B cell (primary cell): ENCODE measurements around the gene RPSA. TPM values are rescaled to one million over a fixed set of nuclear protein-coding genes. Genes with fewer than 3 reads are reported as not detected.

Experiments used
- ATAC-seq: fragments of 200-7000 bp; cut with Tn5 transposase; one replicate; pipeline ENCODE4 v1.10.0; 2021; ENCODE audit warnings: low read depth, mild to moderate bottlenecking, moderate number of reproducible peaks, moderate library complexity
- CTCF ChIA-PET: fragments of 350-600 bp; sonication (Branson Sonifier 250); formaldehyde crosslinking; loops from one replicate; lab custom pipeline; 2021; ENCODE audit warnings: antibody characterized with exemption, inconsistent platforms; lab: Charles Lee
- POLR2A ChIA-PET: fragments of 350-600 bp; sonication (Branson Sonifier 250); formaldehyde crosslinking; loops from one replicate; lab custom pipeline; 2021; ENCODE audit warnings: antibody characterized with exemption; lab: Charles Lee
- DNase-seq: peaks from one replicate; pipeline ENCODE4 v3.0.0; 2013
- H2AFZ ChIP-seq: 2 replicates; pipeline ENCODE4 v1.6.1; 2012; ENCODE audit warnings: mild to moderate bottlenecking, low read depth, low read length; ENCODE audit not compliant: insufficient read depth, poor library complexity, severe bottlenecking
- H3K27ac ChIP-seq, 2 donors: 1 replicate in 1 of 2; 2 replicates in 1 of 2; pipeline ENCODE4 v1.5.1; 2012 to 2013; ENCODE audit warnings: low read length in 2 of 2, mild to moderate bottlenecking in 2 of 2, moderate library complexity in 1 of 2
- H3K27me3 ChIP-seq, 4 experiments: fragments of 200-600 bp in 1 of 4; sonication (generic) in 1 of 4; replicated peaks in 1 of 4; 1 replicate in 2 of 4; 2 replicates in 2 of 4; pipeline versions ENCODE4 v1.6.1 to v1.7.0; 2013 to 2016; ENCODE audit warnings: low read length in 3 of 4, mild to moderate bottlenecking in 2 of 4, mixed read lengths in 1 of 4, moderate library complexity in 1 of 4; ENCODE audit not compliant: insufficient read depth in 4 of 4, control insufficient read depth in 3 of 4; ENCODE audit errors: control extremely low read depth in 1 of 4
- H3K36me3 ChIP-seq, 2 experiments: replicated peaks in 1 of 2; 1 replicate in 1 of 2; 2 replicates in 1 of 2; pipeline versions ENCODE4 v1.6.1 to v1.7.1; 2013; ENCODE audit warnings: low read length in 1 of 2; ENCODE audit not compliant: insufficient read depth in 2 of 2, control insufficient read depth in 1 of 2; ENCODE audit errors: control extremely low read depth in 1 of 2, extremely low read depth in 1 of 2
- H3K4me1 ChIP-seq, 2 donors: fragments of 200-600 bp in 1 of 2; sonication (generic) in 1 of 2; 1 replicate in 1 of 2; 2 replicates in 1 of 2; pipeline versions ENCODE4 v1.5.1 to v1.6.1; 2013 to 2017; ENCODE audit warnings: low read length in 2 of 2; ENCODE audit not compliant: control insufficient read depth in 2 of 2, insufficient read depth in 2 of 2
- H3K4me2 ChIP-seq: replicated peaks from 2 replicates; pipeline ENCODE3; 2012; ENCODE audit warnings: mild to moderate bottlenecking, low read depth, low read length; ENCODE audit not compliant: poor library complexity, severe bottlenecking
- H3K4me3 ChIP-seq, 5 experiments: fragments of 200-600 bp in 1 of 5; sonication (generic) in 1 of 5; 1 replicate in 3 of 5; 2 replicates in 2 of 5; pipeline versions ENCODE4 v1.5.1 to v1.7.0; 2011 to 2016; ENCODE audit warnings: low read length in 4 of 5, mild to moderate bottlenecking in 4 of 5, low read depth in 2 of 5, control low read depth in 1 of 5, moderate library complexity in 1 of 5; ENCODE audit not compliant: insufficient read depth in 1 of 5; ENCODE audit errors: control extremely low read depth in 1 of 5, extremely low read depth in 1 of 5
- H3K79me2 ChIP-seq: fragments of 200-600 bp; sonication (generic); one replicate; pipeline ENCODE4 v1.6.0; 2016; ENCODE audit warnings: low read length; ENCODE audit not compliant: control insufficient read depth, insufficient read depth
- H3K9ac ChIP-seq: fragments of 200-600 bp; sonication (generic); 2 replicates; pipeline ENCODE4 v1.6.1; 2017; ENCODE audit warnings: mild to moderate bottlenecking, low read length, moderate library complexity
- H3K9me3 ChIP-seq, 3 donors: one replicate each; pipeline versions ENCODE4 v1.6.1 to v1.7.1; 2013; ENCODE audit warnings: low read length in 2 of 3; ENCODE audit not compliant: control insufficient read depth in 2 of 3, insufficient read depth in 1 of 3; ENCODE audit errors: control extremely low read depth in 1 of 3
- H4K20me1 ChIP-seq: 2 replicates; pipeline ENCODE4 v1.6.0; 2012; ENCODE audit warnings: mild to moderate bottlenecking, low read length; ENCODE audit not compliant: insufficient read depth, control insufficient read depth, poor library complexity, severe bottlenecking
- H3K27ac Mint-ChIP-seq: one replicate; pipeline ENCODE4 v1.8.0; 2021; ENCODE audit warnings: mixed read lengths
- H3K27me3 Mint-ChIP-seq: one replicate; pipeline ENCODE4 v1.8.0; 2021; ENCODE audit warnings: mixed read lengths
- H3K4me1 Mint-ChIP-seq: one replicate; pipeline ENCODE4 v1.8.0; 2021; ENCODE audit warnings: mixed read lengths
- H3K4me3 Mint-ChIP-seq: one replicate; pipeline ENCODE4 v1.8.0; 2021; ENCODE audit warnings: mixed read lengths
- H3K9me3 Mint-ChIP-seq: one replicate; pipeline ENCODE4 v1.8.0; 2022; ENCODE audit warnings: mixed read lengths; ENCODE audit not compliant: insufficient read depth
- CTCF ChIP-seq: fragments of 200-600 bp; IDR thresholded peaks from one replicate; pipeline ENCODE4 v1.8.0; 2022; ENCODE audit warnings: antibody characterized with exemption, mild to moderate bottlenecking
- EZH2 ChIP-seq: IDR thresholded peaks from 2 replicates; pipeline ENCODE4 v1.6.1; 2012; ENCODE audit warnings: borderline replicate concordance, low read depth, mild to moderate bottlenecking, moderate library complexity, low read length; ENCODE audit not compliant: insufficient read depth, poor library complexity, severe bottlenecking
- WGBS: methylation state at CpG from one replicate; pipeline ENCODE4 v1.1.5; 2013; ENCODE audit warnings: missing lambda C conversion rate; ENCODE audit not compliant: insufficient coverage; 5-methylcytosine and 5-hydroxymethylcytosine counted together
- intact Hi-C: fragments of 100-400 bp; cut with micrococcal nuclease; formaldehyde crosslinking; loops from one replicate; pipeline ENCODE4 v1.10.0; 2022
- polyA plus RNA-seq: library from polyadenylated mRNA; depleted of rRNA; stranded (reverse); fragments of >200 nt; gene quantifications from 2 replicates; pipeline ENCODE4 v1.2.3, GENCODE V29; 2012
- total RNA-seq, 2 donors: library from RNA; stranded (reverse); fragments of 120-200 nt in 1 of 2; gene quantifications; 1 replicate in 1 of 2; 2 replicates in 1 of 2; pipeline versions ENCODE4 v1.2.3 to v1.2.4, GENCODE V29; 2013 to 2022

RPSA gene
- total and polyA plus RNA-seq, 2 donors (not counting 1 experiment from before 2014, with no cell fraction given), result 1,460 to 2,522 TPM

GRCh38 chr3:39388153-39388552 is 18.4 kb upstream of the RPSA start:
- Histone ChIP-seq H3K9me3 (no peaks in the 10 kb centered on the region), H4K20me1 (peaks cover 46% of the 10 kb centered on the region), H3K27me3 (no peaks in the 10 kb centered on the region), H3K4me1 (peaks cover 67 to 70% of the 10 kb centered on the region in 2 donors), H3K27ac (peak overlapping the region; percentile 62 to 82), H3K4me3 (no peak overlapping the region), H3K4me2 (peak overlapping the region; percentile 67), H3K79me2 (peaks cover 86% of the 10 kb centered on the region), H2AFZ (no peak overlapping the region), H3K36me3 (peaks cover 6 to 31% of the 10 kb centered on the region in 2 experiments), H3K9ac (no peak overlapping the region)
- peaks cover 66% of the 10 kb centered on the region for H3K4me1 Mint-ChIP-seq
- POLR2A ChIA-PET, result no interaction called here
- DNase-seq, result no peak
- no peaks in the 10 kb centered on the region for H3K9me3 Mint-ChIP-seq
- H3K4me3 Mint-ChIP-seq, result peak overlapping the region; percentile 44
- CTCF ChIA-PET, result interaction anchor here (1.2 to 1.4 kb wide), 2 partner anchors 18 to 24 kb away, joined by 3 to 5 read pairs; partner anchors contain the start of gene RPSA
- peak overlapping the region; percentile 83 for H3K27ac Mint-ChIP-seq
- ATAC-seq, result no peak
- no peaks in the 10 kb centered on the region for H3K27me3 Mint-ChIP-seq
- TF ChIP-seq CTCF, result no peak
- no peak for TF ChIP-seq EZH2
- intact Hi-C loops, result no loop called here
- no CpG with 5 or more reads among the region's 2 CpGs for WGBS

- H3K27me3 ChIP-seq, result no peaks in the 10 kb centered on the region
- DNase-seq, result peak; percentile 56
- H3K4me3 Mint-ChIP-seq, result peak overlapping the region; percentile 59
- CTCF ChIA-PET, result interaction anchor here (1.2 to 1.5 kb wide), 3 partner anchors 11 to 24 kb away, joined by 3 to 5 read pairs (median 4); partner anchors contain the start of gene RPSA
- peak overlapping the region; percentile 57 for H3K9ac ChIP-seq
- H3K36me3 ChIP-seq, result peaks cover 6 to 37% of the 10 kb centered on the region in 2 experiments
- WGBS, result 4% methylated on average over 2 of the region's 2 CpGs
- peak overlapping the region; percentile 62 to 82 for H3K27ac ChIP-seq
- no peaks in the 10 kb centered on the region for H3K27me3 Mint-ChIP-seq
- POLR2A ChIA-PET, result no interaction called here
- no peaks in the 10 kb centered on the region for H3K9me3 ChIP-seq
- intact Hi-C loops, result no loop called here
- ATAC-seq, result peak; percentile 22
- H2AFZ ChIP-seq, result peak overlapping the region; percentile 23
- H3K27ac Mint-ChIP-seq, result peak overlapping the region; percentile 80
- peaks cover 91% of the 10 kb centered on the region for H3K79me2 ChIP-seq
- peak overlapping the region; percentile 67 for H3K4me2 ChIP-seq
- peaks cover 67 to 68% of the 10 kb centered on the region in 2 donors for H3K4me1 ChIP-seq
- TF ChIP-seq EZH2 (no peak), CTCF (no peak)
- H3K4me1 Mint-ChIP-seq, result peaks cover 64% of the 10 kb centered on the region
- H3K4me3 ChIP-seq, result peak overlapping the region in 2 of 5 experiments; percentile 13 to 25
- H4K20me1 ChIP-seq, result peaks cover 46% of the 10 kb centered on the region
- H3K9me3 Mint-ChIP-seq, result no peaks in the 10 kb centered on the region
These were observed 17.7 kb upstream of the RPSA start for GRCh38 chr3:39388741-39389248.
